Naive thymus-derived CD8-positive, alpha-beta T cell (primary cell): ENCODE measurements around the gene REV3L. TPM values are rescaled to one million over a fixed set of nuclear protein-coding genes. Genes with fewer than 3 reads are reported as not detected.

Experiments
- ATAC-seq, 2 donors: fragments of 150-1000 bp; cut with Tn5 transposase in 1 of 2; sonication (Bioruptor Pico), chemical (Tn5 transposase) in 1 of 2; 1 replicate in 1 of 2; 2 replicates in 1 of 2; pipeline ENCODE4 v1.10.0; 2021; ENCODE audit warnings: mild to moderate bottlenecking in 2 of 2, moderate library complexity in 2 of 2
- POLR2A ChIA-PET: fragments of 350-600 bp; sonication (Branson Sonifier 250); formaldehyde crosslinking; loops from one replicate; lab custom pipeline; 2021; ENCODE audit warnings: antibody characterized with exemption; lab: Charles Lee
- DNase-seq, 10 donors: peaks; one replicate each; pipeline versions ENCODE4 v3.0.0 to v3.0.0-alpha.2; 2020 to 2022
- H3K27ac Mint-ChIP-seq, 10 donors: one replicate each; pipeline ENCODE4 v1.8.0; 2020 to 2022; ENCODE audit warnings: mild to moderate bottlenecking in 10 of 10, mixed read lengths in 10 of 10, moderate library complexity in 4 of 10, inconsistent platforms in 1 of 10
- H3K27me3 Mint-ChIP-seq, 5 donors: one replicate each; pipeline ENCODE4 v1.8.0; 2021 to 2022; ENCODE audit warnings: mixed read lengths in 5 of 5
- H3K36me3 Mint-ChIP-seq, 3 donors: one replicate each; pipeline ENCODE4 v1.8.0; 2020 to 2022; ENCODE audit warnings: mixed read lengths in 3 of 3, mild to moderate bottlenecking in 2 of 3, inconsistent platforms in 1 of 3
- H3K4me1 Mint-ChIP-seq, 4 donors: one replicate each; pipeline ENCODE4 v1.8.0; 2021 to 2022; ENCODE audit warnings: mixed read lengths in 4 of 4
- H3K4me3 Mint-ChIP-seq, 10 donors: one replicate each; pipeline ENCODE4 v1.8.0; 2020 to 2022; ENCODE audit warnings: mild to moderate bottlenecking in 10 of 10, mixed read lengths in 10 of 10, moderate library complexity in 6 of 10, inconsistent platforms in 1 of 10
- H3K9me3 Mint-ChIP-seq, 9 donors: one replicate each; pipeline ENCODE4 v1.8.0; 2020 to 2022; ENCODE audit warnings: mixed read lengths in 9 of 9, mild to moderate bottlenecking in 3 of 9, inconsistent platforms in 1 of 9, moderate library complexity in 1 of 9
- polyA plus RNA-seq, 3 donors: library from polyadenylated mRNA; unstranded; fragments of 300-500 nt; fragmentation: Illumina TruSeq; gene quantifications; one replicate each; pipeline ENCODE4 v1.2.3, GENCODE V29; 2021
- total RNA-seq, 8 experiments: library from RNA in 2 of 8; stranded (reverse) in 2 of 8; gene quantifications; one replicate each; pipeline ENCODE4 v1.2.3 and lab custom pipeline; 2021 to 2026

Gene REV3L
- total and polyA plus RNA-seq, 5 experiments from 2014 or later = 3.2 to 36.5 (median 12.1) TPM

DNA sequence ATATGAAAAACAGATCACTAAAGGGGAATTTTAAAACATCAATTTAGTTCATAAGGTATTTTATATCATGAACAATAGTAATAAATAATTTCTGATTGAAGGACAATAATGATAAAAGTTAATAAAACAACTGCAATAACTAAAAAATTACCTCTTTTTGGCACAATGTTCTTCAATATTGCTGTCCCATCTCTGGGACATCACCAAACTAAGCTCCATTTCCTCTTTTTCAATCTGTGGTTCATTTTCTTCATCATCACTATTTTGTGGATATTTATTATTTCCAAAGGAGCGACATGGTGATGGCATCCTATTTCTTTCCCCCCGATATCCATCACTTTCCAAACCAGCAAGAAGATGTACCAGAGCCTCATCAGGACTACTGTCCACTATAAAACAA lies 103.2 kb downstream of the REV3L start:
- Mint-ChIP-seq H3K4me1 (peaks cover 0 to 2% (median 0%) of the 10 kb centered on the region in 4 donors), H3K36me3 (peaks cover 16 to 84% (median 42%) of the 10 kb centered on the region in 3 donors), H3K4me3 (no peak overlapping the region), H3K27me3 (no peaks in the 10 kb centered on the region), H3K9me3 (no peaks in the 10 kb centered on the region), H3K27ac (no peak overlapping the region)
- POLR2A ChIA-PET = interaction anchor here (0.7 kb wide), 1 partner anchor 408 kb away, joined by 3 read pairs; no protein-coding TSS in a partner anchor
- ATAC-seq (no peak), DNase-seq (no peak)

DNA sequence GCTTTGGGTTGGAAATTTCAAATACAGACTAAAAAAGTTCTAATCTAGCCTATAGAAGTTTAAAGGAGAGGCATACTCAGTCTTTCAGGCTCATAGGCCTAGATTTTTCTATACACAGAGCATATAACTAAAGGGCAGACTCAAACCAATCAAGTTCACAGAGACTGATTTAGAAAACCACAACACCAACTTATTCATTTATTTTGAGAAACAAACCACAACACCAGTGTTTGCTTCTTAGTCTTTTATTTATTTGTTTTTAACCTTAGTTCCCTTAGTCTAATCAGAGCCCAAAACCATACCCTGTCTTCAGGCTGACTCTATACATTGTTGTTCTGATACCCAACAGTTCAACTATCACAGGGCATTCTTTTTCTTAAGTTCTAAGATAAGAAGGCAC lies 103.7 kb downstream of the REV3L start:
- Mint-ChIP-seq H3K36me3 (peaks cover 18 to 84% (median 41%) of the 10 kb centered on the region in 3 donors), H3K4me3 (no peak overlapping the region), H3K27me3 (no peaks in the 10 kb centered on the region), H3K4me1 (peaks cover 0 to 2% (median 0%) of the 10 kb centered on the region in 4 donors), H3K27ac (no peak overlapping the region), H3K9me3 (no peaks in the 10 kb centered on the region)
- POLR2A ChIA-PET = interaction anchor here (0.7 kb wide), 1 partner anchor 408 kb away, joined by 3 read pairs; no protein-coding TSS in a partner anchor
- DNase-seq (no peak), ATAC-seq (no peak)

DNA sequence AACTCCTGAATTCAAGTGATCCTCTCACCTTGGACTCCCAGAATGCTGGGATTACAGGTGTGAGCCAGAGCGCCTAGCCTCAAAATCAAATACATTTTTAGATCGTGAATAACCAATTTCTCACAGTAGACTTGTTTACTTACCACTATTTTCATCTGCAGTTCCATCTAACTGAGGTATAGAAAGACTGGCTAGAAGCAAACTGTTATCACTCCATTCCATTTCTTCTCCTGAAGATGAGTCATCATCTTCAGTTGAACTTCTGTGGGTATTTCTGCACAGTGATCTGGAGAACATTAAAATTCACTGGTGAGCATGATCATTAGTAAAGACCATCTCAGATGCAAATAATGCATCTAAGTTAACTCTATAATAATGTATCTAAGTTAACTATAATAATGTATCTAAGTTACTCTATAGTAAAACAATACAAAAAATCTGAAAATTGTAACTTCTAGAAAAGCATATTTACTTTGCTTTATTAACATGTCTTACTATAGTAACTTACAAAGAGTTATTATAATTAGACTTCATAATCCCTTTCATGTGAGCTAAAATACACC lies 105.4 kb downstream of the REV3L start:
- Mint-ChIP-seq H3K36me3 (peaks cover 7 to 84% (median 45%) of the 10 kb centered on the region in 3 donors), H3K27ac (no peak overlapping the region), H3K4me3 (no peak overlapping the region), H3K4me1 (peaks cover 0 to 3% (median 0%) of the 10 kb centered on the region in 4 donors), H3K9me3 (no peaks in the 10 kb centered on the region), H3K27me3 (no peaks in the 10 kb centered on the region)
- ATAC-seq = no peak
- DNase-seq = no peak
- POLR2A ChIA-PET = no interaction called here

DNA sequence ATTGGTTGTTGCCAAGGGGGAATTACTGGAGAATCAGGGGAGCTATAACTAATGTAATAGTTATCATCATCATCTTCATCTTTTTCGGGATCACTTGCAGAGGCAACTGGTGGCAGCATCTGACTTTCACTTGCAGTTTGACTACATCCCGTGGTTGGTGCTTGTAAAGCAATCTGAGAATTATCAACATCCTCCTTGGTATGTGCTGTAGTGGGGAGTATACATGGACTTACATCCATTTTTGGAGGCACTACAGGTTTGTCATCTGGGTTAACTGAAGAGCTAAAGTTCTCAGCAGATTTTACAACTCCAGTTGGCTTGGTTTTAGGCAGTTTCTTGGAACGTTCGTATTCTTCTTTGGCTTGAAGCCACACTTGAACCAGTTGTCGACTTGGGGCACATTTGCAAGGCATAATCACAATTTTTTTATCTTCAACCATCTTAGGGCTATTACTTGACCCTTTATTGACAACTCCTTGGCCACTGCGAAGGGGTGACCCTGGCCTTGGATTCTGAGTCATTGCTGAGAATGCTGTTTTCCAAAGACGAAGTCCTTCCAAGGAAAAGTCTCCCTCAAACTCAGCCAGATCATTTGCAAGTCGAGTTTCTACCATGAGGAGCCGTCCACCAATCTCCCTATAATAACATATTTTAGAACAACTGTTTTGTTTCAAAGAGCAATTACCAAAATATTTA lies 115.5 kb downstream of the REV3L start:
- Mint-ChIP-seq H3K4me3 (no peak overlapping the region), H3K27me3 (no peaks in the 10 kb centered on the region), H3K27ac (no peak overlapping the region), H3K9me3 (no peaks in the 10 kb centered on the region), H3K4me1 (peaks cover 0 to 3% (median under 1%) of the 10 kb centered on the region in 4 donors), H3K36me3 (peaks cover 0 to 43% (median 33%) of the 10 kb centered on the region in 3 donors)
- POLR2A ChIA-PET = no interaction called here
- ATAC-seq (no peak), DNase-seq (no peak)

DNA sequence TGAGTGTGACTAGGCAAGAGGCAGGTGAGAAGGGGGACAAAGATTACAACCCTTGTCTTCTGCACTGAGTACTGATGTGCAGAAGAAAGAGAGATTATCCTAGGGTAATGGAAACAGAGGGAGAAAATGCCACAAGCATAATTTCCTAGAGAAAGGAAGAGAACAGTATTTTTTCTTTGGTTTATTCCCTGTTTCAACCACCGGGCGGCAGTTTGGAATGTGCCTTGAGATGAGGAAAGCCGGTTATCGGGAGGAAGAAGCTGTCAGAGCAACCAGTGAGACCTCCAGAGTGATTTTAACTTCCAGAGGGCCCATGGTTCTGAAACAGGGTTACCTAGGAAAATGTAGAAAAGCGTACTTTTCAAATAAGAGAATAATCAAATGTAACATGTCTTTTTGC lies 121.4 kb downstream of the REV3L start:
- Mint-ChIP-seq H3K36me3 (peaks cover 2 to 44% (median 10%) of the 10 kb centered on the region in 3 donors), H3K4me3 (no peak overlapping the region), H3K4me1 (no peaks in the 10 kb centered on the region), H3K9me3 (no peaks in the 10 kb centered on the region), H3K27ac (peak overlapping the region in 1 of 10 donors; percentile 9), H3K27me3 (no peaks in the 10 kb centered on the region)
- peak in 3 of 10 donors; percentile 0 to 4 (median 3) for DNase-seq
- POLR2A ChIA-PET = no interaction called here
- no peak for ATAC-seq

DNA sequence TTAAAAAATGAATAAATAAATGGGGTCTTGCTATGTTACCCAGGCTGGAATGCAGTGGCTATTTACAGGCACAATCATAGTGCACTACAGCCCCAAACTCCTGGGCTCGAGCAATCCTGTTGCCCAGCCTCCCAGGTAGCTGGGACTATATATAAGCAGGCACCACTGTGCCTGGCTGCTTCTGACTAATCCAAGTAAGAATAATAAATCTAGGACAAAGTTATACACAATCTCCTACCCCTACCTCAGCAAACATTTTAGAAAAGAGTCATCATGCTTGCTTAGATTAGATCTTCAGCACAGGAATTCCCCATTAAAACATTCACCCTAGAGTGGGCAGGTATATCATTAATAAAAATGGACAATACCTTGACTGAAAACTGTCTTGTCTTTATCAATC lies 124.6 kb downstream of the REV3L start:
- POLR2A ChIA-PET = no interaction called here
- H3K36me3 Mint-ChIP-seq = peaks cover 4 to 67% (median 23%) of the 10 kb centered on the region in 3 donors
- no peaks in the 10 kb centered on the region for H3K4me1 Mint-ChIP-seq
- no peaks in the 10 kb centered on the region for H3K27me3 Mint-ChIP-seq
- H3K9me3 Mint-ChIP-seq = no peaks in the 10 kb centered on the region
- DNase-seq = no peak
- ATAC-seq = no peak
- no peak overlapping the region for H3K4me3 Mint-ChIP-seq
- no peak overlapping the region for H3K27ac Mint-ChIP-seq

DNA sequence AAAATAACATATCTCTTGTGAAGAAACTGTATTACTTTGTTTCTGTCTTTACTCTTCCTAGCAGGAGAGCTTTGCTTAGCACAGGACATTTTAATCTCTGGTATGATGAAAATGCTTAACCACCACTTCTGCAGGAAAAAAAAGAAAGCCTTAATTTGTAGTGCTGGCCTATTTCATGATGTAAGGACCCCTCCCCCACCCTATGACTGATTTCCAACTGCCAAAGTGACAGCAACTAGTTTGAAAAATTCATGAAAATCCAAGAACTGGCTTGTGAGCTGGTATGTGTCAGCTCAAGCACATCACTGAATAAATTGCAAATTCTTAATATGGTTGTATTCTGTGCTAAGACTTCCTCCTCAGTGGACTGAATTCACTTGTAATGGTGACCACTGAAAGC lies 125.3 kb downstream of the REV3L start:
- H3K4me1 Mint-ChIP-seq = no peaks in the 10 kb centered on the region
- H3K9me3 Mint-ChIP-seq = no peaks in the 10 kb centered on the region
- ATAC-seq (no peak), DNase-seq (no peak)
- no peak overlapping the region for H3K4me3 Mint-ChIP-seq
- peaks cover 4 to 63% (median 21%) of the 10 kb centered on the region in 3 donors for H3K36me3 Mint-ChIP-seq
- H3K27ac Mint-ChIP-seq = no peak overlapping the region
- no peaks in the 10 kb centered on the region for H3K27me3 Mint-ChIP-seq
- POLR2A ChIA-PET = no interaction called here

DNA sequence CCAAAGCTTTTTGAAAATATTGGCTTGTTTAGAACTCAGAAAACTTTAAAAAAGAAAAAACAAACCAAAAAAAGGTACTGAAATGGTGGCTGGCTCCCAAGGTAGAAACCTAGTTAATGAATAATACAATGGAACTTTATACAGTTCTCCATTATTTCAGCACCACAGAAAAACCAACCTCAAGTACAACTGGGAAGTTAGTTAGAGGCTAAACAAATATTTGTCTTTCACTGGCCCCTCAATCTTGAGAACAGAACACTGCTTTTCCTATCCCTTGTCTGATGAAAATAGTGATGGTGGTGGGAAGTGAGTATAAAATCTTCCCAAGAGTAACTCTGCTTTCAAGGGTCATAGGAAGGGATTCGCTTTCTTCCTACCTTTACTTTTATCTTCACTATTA lies 126.5 kb downstream of the REV3L start:
- POLR2A ChIA-PET = no interaction called here
- no peak overlapping the region for H3K4me3 Mint-ChIP-seq
- H3K4me1 Mint-ChIP-seq = no peaks in the 10 kb centered on the region
- H3K9me3 Mint-ChIP-seq = no peaks in the 10 kb centered on the region
- peaks cover 4 to 73% (median 25%) of the 10 kb centered on the region in 3 donors for H3K36me3 Mint-ChIP-seq
- H3K27ac Mint-ChIP-seq = no peak overlapping the region
- no peaks in the 10 kb centered on the region for H3K27me3 Mint-ChIP-seq
- no peak for ATAC-seq
- DNase-seq = no peak

DNA sequence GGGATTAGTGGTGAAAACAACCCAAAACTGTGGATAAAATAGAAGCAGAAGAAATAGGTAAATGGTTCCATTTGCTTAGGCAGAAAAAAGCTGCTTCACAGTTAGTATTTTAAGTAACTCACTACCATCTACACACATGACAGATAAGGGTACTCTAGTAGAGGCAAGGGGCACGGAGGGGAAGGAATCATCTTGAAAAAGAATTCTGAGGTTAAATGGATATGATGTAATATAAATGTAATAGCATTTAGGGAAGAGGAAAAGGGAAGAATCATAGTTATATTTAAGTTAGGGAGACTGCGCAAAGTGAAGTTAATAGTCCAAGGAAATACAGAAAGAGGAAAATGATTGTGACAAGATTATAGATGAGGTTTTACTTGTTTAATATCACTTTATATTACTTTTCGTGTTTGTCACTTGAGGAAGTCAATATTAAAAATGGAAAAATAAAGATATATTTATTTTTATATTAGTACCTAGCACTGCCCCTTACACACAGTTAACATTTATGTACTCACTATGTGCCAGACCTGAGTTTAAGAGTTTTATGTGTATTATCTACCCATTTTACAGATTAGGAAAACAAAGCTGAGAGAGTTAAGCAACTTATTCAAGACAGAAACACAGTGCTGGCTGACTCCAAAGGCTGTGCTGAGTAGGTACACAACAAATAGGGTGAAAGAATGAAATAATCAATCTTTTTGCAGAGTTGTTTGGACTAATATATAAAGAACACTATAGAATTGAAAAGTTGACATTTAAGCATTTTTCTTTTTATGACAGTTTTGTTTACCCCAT lies 128.1 kb downstream of the REV3L start:
- peak overlapping the region in 2 of 10 donors; percentile 23 to 40 for H3K27ac Mint-ChIP-seq
- H3K4me3 Mint-ChIP-seq = no peak overlapping the region
- POLR2A ChIA-PET = no interaction called here
- H3K9me3 Mint-ChIP-seq = no peaks in the 10 kb centered on the region
- no peaks in the 10 kb centered on the region for H3K27me3 Mint-ChIP-seq
- no peaks in the 10 kb centered on the region for H3K4me1 Mint-ChIP-seq
- DNase-seq (no peak), ATAC-seq (no peak)
- H3K36me3 Mint-ChIP-seq = peaks cover 4 to 82% (median 26%) of the 10 kb centered on the region in 3 donors

DNA sequence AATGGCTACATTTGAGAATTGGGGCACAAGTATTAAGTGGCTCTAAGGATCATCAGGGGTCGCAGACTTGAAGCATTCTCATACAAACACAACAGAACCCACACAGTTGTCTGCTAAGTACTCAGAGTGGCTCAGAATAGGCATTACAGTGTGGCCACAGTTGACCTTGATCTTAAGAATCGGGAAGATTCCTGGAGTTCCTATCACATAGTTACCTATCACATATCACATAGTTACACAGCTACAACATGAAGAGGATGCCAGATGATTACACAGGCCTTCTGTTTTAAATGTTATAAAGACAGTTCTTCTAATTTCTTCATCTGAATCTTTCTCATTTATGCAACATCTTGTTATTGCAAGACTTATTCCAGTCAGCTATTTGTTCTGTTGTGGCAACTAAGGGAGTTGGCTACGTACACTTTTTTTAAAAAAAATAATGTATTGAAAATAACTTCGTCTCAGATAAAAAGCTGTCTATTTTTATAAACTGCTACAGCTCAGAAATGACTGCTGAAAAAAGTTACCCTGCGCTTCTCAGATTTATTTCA lies 129.0 kb downstream of the REV3L start:
- no peak for DNase-seq

DNA sequence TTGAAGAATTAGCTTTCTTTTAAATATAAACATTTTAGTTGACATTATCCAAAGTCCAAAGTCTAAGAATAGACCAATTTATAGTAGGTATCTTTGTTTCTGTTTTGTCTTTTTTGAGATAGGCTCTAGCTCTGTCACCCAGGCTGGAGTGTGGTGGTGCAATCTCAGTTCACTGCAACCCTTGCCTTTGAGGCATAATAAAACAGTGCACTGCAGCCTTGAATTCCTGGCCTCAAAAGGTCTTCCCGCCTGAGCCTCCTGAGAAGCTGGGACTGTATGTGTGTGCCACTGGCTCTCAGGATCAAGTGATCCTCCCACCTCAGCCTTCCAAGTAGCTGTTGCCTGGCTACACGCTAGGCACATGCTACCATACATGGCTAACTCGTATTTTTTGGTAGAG lies 135.4 kb downstream of the REV3L start:
- Mint-ChIP-seq H3K36me3 (peaks cover 0 to 74% (median 18%) of the 10 kb centered on the region in 3 donors), H3K4me1 (no peaks in the 10 kb centered on the region)

More for the DNA sequence above, 129.0 kb downstream of the REV3L start:
- no peak overlapping the region for H3K4me3 Mint-ChIP-seq
- POLR2A ChIA-PET = no interaction called here
- H3K27ac Mint-ChIP-seq = no peak overlapping the region
- no peak for ATAC-seq
- no peaks in the 10 kb centered on the region for H3K27me3 Mint-ChIP-seq
- H3K9me3 Mint-ChIP-seq = no peaks in the 10 kb centered on the region
- H3K4me1 Mint-ChIP-seq = no peaks in the 10 kb centered on the region
- peaks cover 4 to 83% (median 28%) of the 10 kb centered on the region in 3 donors for H3K36me3 Mint-ChIP-seq

DNA sequence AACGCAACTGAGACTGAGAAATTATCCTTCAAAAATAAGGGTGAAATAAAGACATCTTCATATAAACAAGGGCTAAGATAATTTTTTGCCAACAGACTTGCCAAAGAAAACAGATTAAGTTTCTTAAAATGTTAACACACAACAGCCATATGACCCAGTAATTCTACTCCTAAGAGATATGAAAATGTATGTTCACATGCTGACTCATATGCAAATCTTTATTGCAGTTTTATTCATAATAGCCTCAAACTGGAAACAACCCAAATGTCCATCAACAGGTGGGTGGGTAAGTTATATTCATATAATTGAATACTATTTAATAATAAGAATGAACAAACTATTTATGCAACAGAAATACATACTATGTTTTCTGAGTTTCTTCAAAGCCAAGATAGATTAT lies 140.1 kb downstream of the REV3L start:
- no peak overlapping the region for H3K4me3 Mint-ChIP-seq
- peaks cover 0 to 2% (median 0%) of the 10 kb centered on the region in 4 donors for H3K4me1 Mint-ChIP-seq
- POLR2A ChIA-PET = no interaction called here
- DNase-seq = no peak
- H3K9me3 Mint-ChIP-seq = no peaks in the 10 kb centered on the region
- no peak overlapping the region for H3K27ac Mint-ChIP-seq
- no peaks in the 10 kb centered on the region for H3K27me3 Mint-ChIP-seq
- peaks cover 6 to 54% (median 13%) of the 10 kb centered on the region in 3 donors for H3K36me3 Mint-ChIP-seq
- no peak for ATAC-seq

More for the DNA sequence above, 135.4 kb downstream of the REV3L start:
- H3K27me3 Mint-ChIP-seq = no peaks in the 10 kb centered on the region
- DNase-seq = no peak
- POLR2A ChIA-PET = interaction anchor here (0.7 kb wide), 1 partner anchor 88 kb away, joined by 3 read pairs; no protein-coding TSS in a partner anchor
- H3K27ac Mint-ChIP-seq = peak overlapping the region in 1 of 10 donors; percentile 32
- no peak overlapping the region for H3K4me3 Mint-ChIP-seq
- ATAC-seq = no peak
- H3K9me3 Mint-ChIP-seq = no peaks in the 10 kb centered on the region
